Stimulated activated naive CD4-positive, alpha-beta T cell treated with Interleukin-2 at 50 U/mL for 16 hours (primary cell): ENCODE data around the gene REEP6.
"Not testable (repeated sequence)": the region's sequence is repeated elsewhere in the genome, so short reads cannot be mapped to it uniquely, and the experiment has no call there.

ENCODE experiments used
- DNase-seq: peaks from one replicate; lab custom pipeline; 2025; lab: John Stamatoyannopoulos, UW

Gene REEP6

DNA sequence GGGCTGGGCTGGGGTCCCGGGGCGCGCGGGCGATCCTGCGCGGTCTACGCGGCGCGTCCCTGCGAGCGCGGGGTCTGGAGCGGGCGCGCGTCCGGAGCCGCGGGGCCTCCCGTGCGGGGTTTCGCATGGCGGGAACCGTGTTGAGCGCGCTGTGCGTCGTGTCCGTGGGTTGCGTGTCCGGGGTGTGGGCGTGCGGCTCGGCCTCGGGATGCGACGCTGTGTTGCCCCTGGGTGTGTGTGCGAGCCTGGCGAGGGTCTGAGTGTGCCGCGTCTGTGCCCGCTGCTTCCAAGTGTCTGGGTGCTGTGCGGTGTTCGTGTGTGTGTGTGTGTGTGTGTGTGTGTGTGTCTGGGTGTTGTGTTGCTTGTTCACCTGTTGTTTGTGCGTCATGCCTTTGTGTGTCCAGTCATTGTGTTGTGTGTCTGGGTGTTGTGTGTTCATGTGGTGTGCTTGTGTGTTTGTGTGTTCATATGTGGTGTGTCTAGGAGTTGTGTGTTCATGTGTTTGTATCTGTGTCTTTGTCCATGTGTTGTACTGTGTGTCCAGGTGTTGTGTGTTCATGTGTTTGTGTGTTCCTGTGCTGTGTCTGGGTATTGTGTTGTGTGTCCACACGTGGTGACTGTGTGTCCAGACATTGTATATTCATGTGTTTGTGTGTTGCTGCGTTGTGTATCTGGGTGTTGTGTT, 33.4 kb downstream of the REEP6 start:
- no peak for DNase-seq

DNA sequence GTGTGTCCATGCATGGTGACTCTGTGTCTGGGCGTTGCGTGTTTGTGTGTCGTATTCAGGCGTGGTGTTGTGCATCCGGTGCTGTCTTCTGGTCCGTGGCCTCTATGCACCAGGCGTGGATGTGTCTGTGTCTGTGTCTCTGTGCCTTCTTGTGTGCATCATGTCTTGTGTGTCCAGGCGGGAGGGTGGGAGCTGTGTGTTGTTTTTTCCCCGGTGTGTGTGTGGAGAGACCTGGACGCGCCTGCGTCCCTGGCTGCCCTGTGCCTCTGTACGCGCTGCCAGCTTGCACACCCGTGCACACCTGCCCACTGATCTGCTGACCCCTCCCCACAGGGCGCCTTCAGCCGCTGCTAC, 34.0 kb downstream of the REEP6 start:
- no peak for DNase-seq

DNA sequence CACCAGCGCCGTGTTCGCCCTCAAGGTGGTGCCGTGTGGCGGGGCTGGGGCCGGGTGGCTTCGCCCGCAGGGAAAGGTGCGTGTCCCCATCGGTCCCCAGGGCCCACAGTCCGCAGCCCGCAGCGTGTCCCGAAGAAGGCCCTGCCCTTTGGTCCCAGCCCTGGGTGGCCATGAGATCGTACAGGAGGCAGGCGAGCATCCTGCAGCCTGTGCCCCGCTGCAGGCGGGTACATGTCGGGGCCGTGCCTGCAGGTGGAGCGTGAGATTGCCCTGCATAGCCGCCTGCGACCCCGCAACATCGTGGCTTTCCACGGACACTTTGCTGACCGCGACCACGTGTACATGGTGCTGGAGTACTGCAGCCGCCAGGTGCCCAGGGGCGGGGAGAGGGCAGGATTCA, 34.4 kb downstream of the REEP6 start:
- DNase-seq: no peak

DNA sequence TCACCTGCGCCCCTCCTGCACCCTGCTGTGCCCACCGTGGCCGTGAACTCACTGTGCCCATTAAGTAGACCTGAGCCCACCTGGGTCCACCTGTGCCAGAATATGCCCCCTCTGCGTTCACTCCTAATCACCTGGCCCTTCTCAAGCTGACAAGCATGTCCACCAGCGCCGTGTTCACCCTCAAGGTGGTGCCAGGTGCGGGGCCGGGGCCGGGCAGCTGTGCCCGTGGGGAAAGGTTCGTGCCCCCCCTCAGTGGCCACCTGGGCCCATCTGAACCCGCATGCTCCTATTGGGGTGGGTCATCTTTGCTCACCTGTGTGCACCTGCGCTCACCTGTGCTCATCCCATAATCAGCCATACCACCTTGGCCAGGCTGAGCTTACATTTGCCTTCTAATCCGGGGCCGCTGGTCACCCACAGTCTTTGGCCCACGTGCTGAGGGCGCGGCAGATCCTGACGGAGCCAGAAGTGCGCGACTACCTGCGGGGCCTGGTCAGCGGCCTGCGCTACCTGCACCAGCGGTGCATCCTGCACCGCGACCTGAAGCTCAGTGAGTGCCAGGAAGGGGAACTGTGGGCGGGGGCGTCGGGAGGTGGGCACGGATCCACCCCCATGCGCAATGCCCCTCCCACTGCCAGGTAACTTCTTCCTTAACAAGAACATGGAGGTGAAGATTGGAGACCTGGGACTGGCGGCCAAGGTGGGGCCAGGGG, 35.2 kb downstream of the REEP6 start:
- no peak for DNase-seq

DNA sequence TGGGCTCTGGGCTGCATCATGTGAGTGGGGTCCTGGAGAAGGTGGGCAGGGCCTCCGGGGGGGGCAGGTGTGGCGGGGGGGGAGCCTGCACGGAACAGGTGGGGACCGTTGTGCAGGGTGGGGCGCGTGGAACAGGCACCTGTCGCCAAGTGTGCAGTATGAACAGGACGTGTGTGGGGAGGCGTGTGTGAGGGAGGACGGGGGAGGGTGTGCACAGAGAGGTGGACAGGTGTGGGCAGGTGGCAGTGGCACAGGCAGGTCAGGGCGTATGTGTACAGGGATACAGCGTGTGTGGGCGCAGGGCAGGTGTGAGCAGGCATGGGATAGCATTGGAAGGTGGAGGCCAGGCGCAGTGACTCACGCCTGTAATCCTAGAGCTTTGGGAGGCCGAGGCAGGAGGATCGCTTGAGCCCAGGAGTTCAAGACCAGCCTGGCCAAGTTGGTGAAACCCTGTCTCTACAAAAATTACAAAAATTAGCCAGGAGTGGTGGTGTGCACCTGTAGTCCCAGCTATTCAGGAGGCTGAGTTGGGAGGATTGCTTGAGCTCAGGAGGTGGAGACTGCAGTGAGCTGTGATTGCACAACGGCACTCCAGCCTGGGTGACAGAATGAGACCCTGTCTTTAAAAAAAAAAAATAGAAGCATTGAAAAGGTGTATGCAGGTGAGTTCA, 36.1 kb downstream of the REEP6 start:
- no peak for DNase-seq

DNA sequence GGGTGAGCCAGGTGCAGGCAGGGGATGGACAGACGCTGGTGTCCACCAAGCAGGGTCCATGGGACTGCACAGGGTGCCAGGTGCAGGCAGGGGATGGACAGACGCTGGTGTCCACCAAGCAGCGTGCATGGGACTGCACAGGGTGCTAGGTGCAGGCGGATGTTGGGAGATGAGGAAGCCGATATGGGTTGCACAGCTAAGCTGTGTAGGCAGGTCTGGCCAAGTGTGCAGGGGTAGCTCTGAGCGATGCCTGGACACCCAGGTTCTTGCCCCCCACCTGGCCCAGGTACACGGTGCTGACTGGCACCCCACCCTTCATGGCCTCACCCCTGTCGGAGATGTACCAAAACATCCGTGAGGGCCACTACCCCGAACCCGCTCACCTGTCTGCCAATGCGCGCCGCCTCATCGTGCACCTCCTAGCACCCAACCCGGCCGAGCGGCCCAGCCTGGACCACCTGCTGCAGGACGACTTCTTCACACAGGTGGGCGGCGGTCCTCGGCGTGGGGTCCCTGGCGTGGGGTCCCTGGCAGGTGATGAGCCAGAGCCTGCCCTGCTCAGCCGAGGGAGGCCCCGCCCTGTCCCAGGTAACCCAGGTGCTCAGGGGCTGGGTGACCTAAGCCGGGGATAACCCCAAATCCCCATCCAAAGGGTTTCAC, 36.8 kb downstream of the REEP6 start:
- DNase-seq: no peak

DNA sequence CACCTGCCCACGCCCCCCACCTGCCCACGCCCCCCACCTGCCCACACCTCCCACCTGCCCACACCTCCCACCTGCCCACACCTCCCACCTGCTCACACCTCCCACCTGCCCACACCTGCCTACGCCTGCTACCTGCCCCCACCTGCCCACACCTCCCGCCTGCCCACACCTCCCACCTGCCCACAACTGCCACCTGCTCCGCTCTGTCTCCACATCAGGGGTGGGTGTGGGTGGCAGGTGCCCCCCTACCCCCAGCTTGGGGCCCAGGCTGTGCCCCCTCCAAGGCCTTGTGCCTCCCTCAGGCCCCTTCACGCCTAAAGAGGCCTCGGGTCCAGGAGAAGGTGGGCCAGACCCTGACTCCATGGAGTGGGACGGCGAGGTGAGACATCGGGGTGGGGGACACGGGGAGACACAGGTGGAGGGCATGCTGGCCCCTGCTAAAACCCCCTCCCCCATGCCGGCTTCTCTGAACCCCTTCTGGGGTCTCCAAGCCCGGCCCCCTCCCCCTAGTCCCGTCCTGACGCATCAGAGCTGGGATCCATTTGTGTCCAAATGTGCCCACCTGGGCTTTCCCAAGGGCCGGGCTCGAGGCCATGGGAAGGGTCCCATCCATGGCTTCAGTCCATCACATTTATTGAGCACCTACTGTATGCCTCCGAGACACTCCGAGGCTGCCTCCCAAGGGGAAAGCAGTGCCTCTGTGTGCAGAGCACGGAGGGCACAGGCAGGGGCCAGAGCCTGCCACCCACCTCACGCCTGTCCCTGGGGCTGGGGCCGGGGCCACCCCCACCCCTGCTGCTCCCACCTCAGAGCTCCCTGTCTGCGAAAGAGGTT, 37.8 kb downstream of the REEP6 start:
- DNase-seq: no peak

DNA sequence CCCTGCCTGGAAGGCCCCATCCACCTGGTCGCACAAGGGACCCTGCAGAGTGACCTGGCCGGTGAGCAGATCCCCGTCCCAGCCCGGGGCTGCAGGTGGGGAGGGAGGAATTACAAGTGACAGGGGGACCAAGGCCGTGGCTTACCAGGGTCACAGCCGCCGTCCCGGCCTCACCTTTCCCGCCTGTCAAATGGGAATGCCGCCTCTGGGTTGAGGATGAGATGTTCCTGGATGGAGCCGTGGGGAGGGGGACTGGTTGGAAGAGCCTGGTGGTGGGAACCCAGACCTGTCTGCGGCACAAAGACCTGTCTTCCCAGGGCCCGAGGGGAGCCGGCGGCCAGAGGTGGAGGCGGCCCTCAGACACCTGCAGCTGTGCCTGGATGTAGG, 38.4 kb downstream of the REEP6 start:
- no peak for DNase-seq

DNA sequence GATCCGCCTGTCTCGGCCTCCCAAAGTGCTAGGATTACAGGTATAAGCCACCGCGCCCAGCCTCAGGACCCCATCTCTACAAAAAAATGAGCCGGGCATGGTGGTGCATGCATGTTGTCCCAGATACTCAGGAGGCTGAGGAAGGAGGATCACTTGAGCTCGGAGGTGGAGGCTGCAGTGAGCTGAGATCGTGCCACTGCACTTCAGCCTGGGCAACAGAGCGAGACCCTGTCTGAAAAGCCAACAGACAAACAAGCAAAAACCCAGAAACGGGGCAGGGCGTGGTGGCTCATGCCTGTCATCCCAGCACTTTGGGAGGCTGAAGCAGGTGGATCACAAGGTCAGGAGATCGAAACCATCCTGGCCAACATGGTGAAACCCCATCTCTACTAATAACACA, 39.9 kb downstream of the REEP6 start:
- not testable (repeated sequence) for DNase-seq

DNA sequence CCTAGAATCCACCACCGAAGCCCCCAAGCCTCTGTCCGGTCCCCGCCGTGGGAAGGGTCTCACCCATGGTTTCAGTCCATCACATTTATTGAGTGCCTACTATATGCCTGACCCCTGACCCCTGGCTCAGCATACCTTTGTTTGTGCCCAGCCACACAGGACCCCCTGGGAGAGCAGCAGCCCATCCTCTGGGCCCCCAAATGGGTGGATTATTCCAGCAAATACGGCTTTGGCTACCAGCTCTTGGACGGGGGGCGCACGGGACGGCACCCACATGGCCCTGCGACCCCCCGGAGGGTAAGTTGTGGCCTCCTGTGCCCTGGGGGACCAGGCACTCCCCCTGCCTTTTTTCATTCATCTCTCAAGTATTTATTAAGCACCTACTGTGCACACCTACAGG, 40.6 kb downstream of the REEP6 start:
- no peak for DNase-seq

DNA sequence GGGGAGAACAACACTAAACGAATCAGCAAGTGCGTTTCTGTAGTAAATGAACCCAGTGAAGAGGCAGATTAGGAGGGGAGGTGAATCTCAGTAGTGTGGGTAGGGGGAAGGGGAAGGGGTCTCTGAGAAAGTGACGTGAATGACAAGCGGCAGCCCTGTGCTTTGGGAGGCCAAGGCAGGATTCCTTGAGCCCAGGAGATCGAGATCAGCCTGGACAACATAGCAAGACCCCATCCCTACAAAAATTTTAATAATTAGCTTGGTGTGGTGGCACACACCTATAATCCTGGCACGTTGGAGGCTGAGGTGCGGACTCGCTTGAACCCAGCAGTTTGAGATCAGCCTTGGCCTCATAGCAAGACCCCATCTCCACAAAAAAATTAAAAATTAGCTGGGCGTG, 41.0 kb downstream of the REEP6 start:
- no peak for DNase-seq

DNA sequence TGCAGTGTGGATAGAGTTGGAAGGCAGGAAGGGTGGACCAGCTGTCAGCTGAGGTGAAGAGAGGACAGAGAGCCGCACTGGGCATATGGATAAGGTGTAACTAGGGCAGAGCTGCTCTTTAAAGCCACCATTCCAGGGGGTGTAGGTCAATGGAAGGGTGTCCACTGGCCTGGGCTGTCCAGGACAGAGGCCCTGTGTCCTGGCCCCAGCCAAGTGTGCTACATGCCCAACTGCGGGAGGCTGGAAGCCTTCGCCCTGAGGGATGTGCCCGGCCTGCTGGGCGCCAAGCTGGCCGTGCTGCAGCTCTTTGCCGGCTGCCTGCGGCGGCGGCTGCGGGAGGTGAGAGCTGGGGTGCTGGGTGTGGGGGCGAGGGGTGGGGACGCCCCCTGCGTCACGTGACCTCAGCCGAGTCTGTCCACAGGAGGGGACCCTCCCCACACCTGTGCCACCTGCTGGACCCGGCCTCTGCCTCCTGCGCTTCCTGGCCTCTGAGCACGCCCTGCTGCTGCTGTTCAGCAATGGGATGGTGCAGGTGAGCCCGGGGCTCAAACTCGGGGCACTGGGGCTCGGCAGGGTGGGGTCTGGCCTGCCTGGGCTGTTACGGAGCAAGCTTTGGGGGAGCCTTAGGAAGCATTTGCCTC, 42.6 kb downstream of the REEP6 start:
- DNase-seq: no peak

DNA sequence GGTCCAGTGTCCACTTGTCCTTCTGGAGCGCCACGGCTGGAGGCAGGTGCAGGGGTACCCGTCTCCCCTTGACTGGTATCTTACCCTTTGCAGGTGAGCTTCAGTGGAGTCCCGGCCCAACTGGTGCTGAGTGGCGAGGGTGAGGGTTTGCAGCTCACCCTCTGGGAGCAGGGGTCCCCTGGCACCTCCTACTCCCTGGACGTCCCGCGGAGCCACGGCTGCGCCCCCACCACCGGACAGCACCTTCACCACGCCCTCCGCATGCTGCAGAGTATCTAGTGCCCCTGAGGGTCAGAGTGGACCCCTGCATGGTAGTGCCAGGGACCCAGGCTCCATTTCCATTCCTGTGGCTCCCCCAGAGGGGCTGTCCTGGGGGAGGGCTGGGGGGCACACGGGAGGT, 44.0 kb downstream of the REEP6 start:
- DNase-seq: no peak

DNA sequence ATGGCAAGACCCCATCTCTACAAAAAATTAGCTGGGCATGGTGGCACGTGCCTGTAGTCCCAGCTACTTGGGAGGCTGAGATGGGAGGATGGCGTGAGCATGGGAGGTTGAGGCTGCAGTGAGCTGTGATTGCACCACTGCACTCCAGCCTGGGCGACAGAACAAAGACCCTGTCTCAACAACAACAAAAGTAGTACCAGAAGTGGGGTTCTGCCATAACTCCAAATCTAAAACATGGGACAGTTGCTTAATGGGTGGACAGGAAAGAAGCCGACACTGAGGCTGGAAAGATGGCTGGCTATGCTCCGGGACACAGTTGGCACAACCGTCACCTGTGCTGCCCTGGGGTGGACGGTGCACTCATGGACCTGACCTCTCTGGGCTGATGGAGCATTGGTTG, 44.7 kb downstream of the REEP6 start:
- DNase-seq: not testable (repeated sequence)

DNA sequence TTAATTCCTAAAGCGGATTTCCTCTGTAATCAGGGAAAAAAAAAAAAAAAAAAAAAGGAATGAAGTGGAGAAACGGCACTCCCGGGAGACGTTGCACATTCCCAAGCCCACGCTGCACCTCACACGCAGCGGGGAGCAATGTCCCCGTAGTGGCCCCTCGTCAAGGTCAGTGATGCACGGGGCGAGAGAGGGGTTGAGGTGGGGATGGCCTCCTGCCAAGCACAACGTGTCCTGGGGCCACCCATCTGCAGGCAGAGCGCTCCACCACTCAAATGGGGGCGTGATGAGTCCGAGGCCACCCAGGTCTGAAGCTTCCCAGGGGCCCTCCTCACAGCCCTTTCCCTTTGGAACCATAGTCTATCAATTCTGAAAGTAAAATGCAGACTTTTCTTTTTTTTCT, 48.0 kb downstream of the REEP6 start:
- DNase-seq: no peak

DNA sequence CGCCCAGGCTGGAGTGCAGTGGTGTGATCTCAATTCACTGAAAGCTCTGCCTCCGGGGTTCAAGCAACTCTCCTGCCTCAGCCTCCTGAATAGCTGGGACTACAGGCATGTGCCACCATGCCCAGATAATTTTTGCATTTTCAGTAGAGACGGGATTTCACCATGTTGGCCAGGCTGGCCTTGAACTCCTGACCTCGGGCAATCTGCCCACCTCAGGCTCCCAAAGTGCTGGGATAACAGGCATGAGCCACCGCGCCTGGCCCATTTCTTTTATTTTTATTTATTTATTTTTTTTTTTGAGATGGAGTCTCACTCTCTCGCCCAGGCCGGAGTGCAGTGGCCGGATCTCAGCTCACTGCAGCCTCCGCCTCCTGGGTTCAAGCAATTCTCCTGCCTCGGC, 48.8 kb downstream of the REEP6 start:
- DNase-seq: not testable (repeated sequence)

DNA sequence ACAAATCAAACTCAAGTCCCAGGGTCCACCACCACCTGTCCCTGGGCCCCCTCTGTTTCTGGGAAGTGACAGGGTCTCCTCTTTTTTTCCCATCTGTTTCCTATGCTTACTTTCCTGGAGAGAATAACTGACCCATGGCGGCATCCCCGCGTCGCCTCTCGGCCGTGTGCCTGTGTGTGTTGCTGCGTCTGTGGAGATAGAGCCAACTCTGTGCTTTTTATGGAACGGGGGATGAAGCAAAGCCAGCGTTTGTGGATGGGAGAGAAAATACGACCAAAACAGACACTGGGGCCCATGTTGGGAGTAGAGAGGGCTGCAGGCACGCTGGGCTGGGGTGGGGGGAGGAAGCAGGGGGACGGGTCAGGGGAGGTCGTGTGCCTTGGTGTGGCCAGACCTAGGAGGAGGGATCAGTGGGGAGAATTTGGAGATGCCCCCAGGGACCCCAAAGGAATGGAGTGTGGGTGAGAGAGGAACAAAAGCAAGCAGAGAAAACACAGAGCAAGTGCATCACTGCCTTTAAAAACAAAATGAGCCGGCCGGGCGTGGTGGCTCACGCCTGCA, 49.5 kb downstream of the REEP6 start:
- DNase-seq: no peak
